NOMO-1 treated with dmso at 0.1 percent for 144 hours (cell line): ENCODE data around the gene CARM1.
"Not testable (repeated sequence)": the region's sequence is repeated elsewhere in the genome, so short reads cannot be mapped to it uniquely, and the experiment has no call there.

Source experiments
- DNase-seq: peaks from one replicate; lab custom pipeline; 2025; ENCODE audit not compliant: unreplicated experiment; lab: John Stamatoyannopoulos, UW

CARM1 gene

DNA sequence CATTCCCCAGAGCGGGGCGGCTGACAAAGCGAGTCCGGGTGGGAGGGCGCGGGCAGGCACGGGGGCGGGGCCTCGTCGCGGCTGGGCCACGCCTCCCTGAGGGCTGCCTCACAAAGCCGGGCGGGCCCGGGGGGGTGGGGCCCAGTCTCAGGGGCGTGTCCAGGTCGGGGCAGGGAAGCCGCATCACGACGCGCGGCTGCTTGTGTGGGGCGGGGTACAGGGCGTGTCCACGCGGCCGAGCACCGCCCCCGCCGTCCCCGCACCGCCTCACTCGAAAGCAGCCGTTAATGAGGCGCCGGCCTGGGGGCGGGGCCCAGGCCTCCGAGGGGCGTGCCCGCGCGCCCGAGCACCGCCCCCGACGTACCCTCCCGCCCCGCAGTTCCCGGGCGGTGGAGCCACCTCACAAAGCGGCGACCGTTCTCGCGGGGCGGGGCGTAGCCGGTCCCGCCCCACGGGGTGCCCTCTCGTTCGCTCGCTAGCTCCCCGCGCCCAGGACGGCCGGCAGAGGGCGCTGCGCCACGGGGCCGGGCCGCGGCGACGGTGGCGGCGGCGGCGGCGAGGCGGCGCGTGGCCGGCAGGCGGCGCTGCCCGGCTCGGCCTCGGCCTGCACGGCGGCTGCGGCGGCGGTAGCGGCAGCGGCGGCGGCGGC is at the start of gene CARM1:
Gene CARM1 (plus strand): TSS at position 599 of the 649 bp plus-strand sequence. CDS start 150 bp downstream, outside the sequence.
- DNase-seq, result peak; percentile 98

- no peak for DNase-seq
These were observed 47.7 kb upstream of the CARM1 start for GRCh38 chr19:10823690-10824089.

GRCh38 chr19:10826231-10826630 is 45.1 kb upstream of the CARM1 start:
- DNase-seq, result no peak

DNA sequence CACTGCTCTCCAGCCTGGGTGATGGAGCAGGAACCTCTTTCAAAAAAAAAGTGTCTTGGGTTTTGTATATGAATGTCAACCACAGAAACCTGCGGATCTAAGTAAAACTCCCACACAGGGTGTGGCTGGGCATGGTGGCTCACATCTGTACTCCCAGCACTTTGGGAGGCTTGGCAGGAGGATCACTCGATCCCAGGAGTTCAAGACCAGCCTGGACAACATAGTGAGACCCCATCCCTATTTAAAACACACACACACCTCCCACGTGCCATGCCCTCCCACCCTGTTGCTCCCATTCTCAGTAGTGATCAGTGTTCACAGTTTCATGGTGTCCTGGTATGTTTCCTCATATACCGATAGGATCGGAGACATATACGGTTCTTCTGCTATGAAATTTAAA is 44.5 kb upstream of the CARM1 start:
- DNase-seq, result no peak

- DNase-seq, result no peak
These were observed 42.2 kb upstream of the CARM1 start for GRCh38 chr19:10828981-10829821.

- no peak for DNase-seq
These were observed 41.4 kb upstream of the CARM1 start for GRCh38 chr19:10829967-10830366.

GRCh38 chr19:10830370-10830769 is 41.0 kb upstream of the CARM1 start:
- no peak for DNase-seq

GRCh38 chr19:10830931-10831779 is 40.2 kb upstream of the CARM1 start:
- DNase-seq, result no peak

DNA sequence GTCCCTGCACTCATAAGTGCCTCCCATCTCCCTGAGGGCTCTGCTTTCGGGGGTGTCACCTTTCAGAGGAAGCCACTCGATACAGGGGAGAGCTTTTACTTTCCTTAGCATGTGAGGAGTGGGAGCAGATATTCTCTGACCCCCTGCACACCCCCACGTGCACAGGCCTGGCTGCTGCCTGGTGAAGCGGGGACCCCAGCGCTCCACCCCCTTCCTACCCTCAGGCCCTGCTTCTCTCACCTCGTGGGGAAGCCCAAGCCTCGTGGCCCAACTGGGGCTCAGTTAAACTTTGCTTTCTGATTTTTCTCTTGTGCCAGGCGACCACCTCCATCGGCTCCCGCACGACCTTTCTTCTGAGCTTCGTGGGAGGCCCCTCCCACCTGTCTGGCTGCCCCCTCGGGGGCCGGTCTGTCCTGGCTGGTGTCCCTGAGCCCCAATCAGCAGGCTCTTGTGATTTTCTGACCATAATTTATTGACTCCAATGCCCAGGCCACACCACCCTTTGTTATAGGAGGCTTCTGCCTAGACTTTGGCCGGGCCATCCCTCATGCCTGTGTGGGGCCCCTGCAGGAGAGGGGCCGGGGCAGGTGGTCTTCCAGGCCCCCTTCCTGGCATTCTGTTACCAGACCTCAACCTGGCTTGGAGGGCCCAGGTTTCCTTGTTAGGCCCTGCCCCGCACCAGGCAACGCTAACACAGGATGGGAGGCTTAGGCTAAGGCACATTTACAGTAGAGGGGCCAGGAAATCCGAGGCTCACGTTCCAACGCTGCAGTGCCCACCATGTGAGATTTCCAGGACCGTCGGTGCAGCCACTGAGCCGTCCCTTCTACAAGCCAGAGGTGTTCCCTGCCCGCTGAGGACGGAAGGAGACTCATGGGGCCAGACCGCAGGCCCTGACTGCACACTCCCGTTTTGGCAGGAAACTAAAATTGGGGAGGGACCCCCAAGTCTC is 39.1 kb upstream of the CARM1 start:
- no peak for DNase-seq

DNA sequence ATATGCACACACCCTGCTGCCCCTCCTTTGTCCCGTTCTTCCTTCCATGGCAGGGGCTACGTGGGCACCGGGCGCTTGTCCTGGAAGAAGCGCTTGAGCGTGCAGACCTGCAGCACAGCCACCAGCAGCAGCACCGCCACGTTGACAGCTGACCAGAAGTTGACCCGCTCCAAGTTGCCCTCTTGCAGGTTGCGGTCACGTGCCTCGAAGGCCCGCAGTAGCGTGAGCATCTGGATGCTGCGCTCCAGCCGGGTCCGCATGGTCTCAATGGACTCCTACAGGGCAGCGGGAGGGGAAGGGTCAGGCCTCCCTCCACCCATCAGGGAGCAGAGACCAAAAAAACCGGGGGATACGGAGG is 38.4 kb upstream of the CARM1 start:
- no peak for DNase-seq

DNA sequence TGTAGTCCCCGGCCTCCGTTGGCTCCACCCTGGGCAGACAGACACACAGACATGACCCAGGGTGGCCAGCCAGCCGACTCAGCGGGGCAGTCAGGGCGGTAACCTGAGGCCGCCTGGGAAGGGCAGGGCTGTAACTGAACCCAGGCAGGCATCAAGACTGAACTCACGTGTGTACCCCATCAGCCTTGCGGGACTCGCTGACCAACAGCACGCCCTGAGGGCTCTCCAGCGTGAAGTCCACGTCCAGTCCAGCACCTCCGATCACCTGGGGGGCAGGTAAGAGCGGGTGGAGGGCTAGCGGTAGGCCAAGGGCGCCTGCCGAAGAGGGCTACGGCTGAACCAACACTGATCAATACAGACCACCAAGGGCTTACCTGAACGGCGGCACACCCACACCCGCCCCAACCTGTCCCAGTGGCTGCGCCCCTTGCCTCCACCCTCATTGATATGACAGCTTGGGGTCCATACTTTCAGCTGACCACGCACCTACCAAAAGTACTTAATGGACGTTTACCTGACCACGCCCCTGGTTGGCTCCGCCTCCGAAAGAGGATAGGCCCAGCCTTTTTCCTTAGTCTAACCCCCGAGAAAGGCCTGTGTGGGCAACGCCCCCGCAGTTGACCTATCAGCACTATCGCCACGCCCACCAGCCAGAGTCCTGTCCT is 36.1 kb upstream of the CARM1 start:
- no peak for DNase-seq

- DNase-seq, result peak; percentile 95
These were observed 35.4 kb upstream of the CARM1 start, which contains the start of gene TMED1 for GRCh38 chr19:10835754-10836478. TMED1 (minus strand) TSS chr19:10836212; CDS start chr19:10836191, 21 bp downstream.

DNA sequence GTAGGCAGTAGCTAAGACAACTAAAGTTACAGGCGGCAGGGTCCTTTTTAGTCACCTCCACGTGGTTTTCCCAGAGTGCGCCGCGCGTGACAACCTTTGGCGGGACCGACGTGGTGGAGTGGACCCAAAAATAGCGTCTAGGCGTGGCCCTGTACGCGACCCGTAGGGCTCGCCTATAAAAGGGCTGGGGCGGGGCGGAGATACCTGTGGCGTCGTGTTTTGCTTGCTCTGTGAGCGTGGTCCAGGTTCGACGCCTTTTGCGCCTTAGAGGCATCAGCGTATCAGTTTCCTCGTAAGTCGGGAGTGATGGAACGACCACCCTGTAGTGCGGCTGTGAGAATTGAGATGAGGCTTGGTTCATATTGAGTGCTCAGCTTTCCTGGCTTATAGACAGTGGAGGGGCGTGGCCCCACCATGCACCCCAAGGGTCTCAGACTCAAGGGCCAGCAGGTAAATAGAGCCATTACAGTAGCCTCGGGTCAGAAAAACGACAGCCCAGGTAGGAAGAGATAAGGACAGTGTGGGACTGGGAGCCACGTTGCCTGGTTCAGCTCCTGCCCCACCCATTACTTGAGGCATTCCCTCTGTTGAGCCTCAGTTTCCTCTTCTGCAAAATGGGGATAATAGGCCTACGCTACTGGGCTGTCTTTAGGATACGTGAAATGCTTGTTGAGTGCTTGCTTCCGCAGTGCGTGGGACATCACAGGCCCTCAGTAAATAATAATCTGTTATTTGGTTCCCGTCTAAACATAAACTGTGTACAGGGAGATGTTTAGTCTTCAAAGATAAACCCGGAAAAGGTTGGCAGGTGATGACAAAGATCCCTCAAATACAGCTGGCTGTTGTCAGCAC is 34.6 kb upstream of the CARM1 start:
- DNase-seq, result peak; percentile 85

DNA sequence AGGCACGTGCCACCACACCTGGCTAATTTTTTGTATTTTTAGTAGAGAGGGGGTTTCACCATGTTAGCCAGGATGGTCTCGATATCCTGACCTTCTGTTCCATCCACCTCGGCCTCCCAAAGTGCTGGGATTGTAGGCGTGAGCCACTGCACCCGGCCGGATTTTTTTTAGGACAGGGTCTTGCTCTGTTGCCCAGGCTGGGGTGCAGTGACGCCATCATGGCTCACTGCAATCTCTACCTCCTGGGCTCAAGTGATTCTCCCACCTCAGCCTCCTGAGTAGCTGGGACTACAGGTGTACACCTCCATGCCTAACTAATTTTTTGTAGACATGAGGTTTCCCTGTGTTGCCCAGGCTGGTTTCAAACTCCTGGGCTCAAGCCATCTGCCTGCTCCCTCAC is 33.7 kb upstream of the CARM1 start:
- not testable (repeated sequence) for DNase-seq

- no peak for DNase-seq
These were observed 33.0 kb upstream of the CARM1 start for GRCh38 chr19:10838377-10838776.

DNA sequence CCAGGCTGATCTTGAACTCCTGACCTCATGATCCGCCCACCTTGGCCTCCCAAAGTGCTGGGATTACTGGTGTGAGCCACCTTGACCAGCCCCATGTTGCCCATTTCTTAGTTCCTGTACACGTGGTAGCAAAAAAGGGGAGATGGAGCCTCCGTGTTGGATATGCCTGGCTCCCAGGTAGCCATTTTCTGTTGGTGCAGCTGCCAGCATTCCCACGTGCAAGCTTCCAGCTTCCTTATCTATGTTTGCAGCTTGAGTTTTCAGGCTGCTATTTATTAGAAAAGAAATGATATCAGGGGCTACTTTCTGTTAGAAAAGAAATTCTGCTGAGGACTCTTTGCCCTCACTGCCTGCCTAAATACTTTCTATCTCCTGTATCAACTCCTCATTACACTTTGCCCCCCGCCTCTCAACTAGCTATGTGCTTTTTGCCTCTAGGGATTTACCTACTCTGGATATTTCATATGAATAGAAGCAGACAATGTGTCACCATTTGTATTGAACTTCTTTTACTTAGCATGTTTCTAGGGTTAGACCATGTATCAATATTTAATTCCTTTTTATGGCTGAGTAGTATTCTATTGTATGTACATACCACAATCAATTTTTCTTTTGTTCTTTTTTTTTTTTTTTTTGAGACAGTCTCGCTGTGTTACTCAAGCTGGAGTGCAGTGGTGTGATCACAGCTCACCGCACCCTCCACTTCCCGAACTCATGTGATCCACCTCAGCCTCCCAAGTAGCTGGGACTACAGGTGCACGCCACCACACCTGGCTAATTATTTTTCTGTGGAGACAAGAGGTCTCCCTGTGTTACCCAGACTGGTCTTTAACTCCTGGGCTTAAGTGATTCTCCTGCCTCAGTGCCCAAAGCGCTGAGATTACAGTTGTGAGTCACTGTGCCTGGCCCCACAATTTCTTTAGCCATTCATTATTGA is 32.0 kb upstream of the CARM1 start:
- DNase-seq, result no peak

GRCh38 chr19:10842788-10843187 is 28.6 kb upstream of the CARM1 start:
- DNase-seq, result no peak
